Uterus (tissue), 2 donors: ENCODE data around the gene BICDL2.

ENCODE experiments used
- POLR2A ChIP-seq, 2 donors: fragments of 450-650 bp; IDR thresholded peaks; one replicate each; pipeline ENCODE4 v1.6.1; 2016; ENCODE audit warnings: antibody characterized with exemption in 2 of 2, mild to moderate bottlenecking in 1 of 2, moderate library complexity in 1 of 2
- TF ChIP-seq, protein P1 (sequence below), 4 experiments: fragments of 200-600 bp in 2 of 4; fragments of 450-650 bp in 2 of 4; sonication (generic) in 2 of 4; IDR thresholded peaks; one replicate each; pipeline ENCODE4 v1.5.1; 2016 to 2019; ENCODE audit warnings: antibody characterized with exemption in 4 of 4, mild to moderate bottlenecking in 2 of 4, moderate library complexity in 1 of 4

DNA sequence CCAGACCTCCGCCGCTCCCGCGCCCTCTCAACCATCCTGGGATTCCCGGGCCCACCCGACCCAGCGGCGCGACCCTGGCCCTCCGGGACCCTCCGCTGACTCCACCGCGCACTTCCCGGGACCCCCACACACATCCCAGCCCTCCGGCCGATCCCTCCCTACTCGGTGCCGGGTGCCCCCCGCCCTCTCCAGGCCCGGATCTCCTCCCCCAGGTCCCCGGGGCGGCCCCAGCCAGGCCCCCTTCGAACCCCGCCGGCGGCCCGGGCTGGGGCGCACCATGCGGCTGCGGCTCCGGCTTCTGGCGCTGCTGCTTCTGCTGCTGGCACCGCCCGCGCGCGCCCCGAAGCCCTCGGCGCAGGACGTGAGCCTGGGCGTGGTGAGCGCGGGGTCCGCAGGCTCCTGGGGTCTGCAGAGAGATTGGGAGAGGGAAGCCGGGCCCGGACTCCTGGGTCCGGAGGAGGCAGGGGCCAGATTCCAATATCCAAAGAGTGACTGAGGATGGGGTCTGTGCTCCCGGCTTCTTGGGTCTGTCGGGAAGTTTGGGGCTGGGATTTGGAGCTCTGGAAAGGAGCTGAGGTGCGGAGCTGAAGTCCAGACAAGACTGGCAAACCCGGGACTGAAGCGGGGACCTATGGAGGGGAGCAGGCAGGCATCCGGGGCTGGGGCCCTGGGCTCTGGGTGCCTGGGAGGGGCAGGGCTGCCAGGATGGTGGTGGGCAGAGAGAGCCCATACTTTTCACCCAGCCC is 10.1 kb upstream of the BICDL2 start:
- TF ChIP-seq, protein P1, sequence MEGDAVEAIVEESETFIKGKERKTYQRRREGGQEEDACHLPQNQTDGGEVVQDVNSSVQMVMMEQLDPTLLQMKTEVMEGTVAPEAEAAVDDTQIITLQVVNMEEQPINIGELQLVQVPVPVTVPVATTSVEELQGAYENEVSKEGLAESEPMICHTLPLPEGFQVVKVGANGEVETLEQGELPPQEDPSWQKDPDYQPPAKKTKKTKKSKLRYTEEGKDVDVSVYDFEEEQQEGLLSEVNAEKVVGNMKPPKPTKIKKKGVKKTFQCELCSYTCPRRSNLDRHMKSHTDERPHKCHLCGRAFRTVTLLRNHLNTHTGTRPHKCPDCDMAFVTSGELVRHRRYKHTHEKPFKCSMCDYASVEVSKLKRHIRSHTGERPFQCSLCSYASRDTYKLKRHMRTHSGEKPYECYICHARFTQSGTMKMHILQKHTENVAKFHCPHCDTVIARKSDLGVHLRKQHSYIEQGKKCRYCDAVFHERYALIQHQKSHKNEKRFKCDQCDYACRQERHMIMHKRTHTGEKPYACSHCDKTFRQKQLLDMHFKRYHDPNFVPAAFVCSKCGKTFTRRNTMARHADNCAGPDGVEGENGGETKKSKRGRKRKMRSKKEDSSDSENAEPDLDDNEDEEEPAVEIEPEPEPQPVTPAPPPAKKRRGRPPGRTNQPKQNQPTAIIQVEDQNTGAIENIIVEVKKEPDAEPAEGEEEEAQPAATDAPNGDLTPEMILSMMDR (IDR thresholded peaks at IDR 0.05), result no peak
- TF ChIP-seq POLR2A (IDR thresholded peaks at IDR 0.05), result no peak
